ENCODE results near the gene EIF4A3.
"Not testable (repeated sequence)": the region's sequence is repeated elsewhere in the genome, so short reads cannot be mapped to it uniquely, and the experiment has no call there.

EIF4A3 gene

GRCh38 chr17:80173916-80174315, 27.0 kb upstream of the EIF4A3 start:
- no peak for DNase-seq (ENCODE audit: extremely low read depth in 1 of 2, low read depth in 1 of 2)

GRCh38 chr17:80173126-80173525, 26.2 kb upstream of the EIF4A3 start:
- no peak for DNase-seq (ENCODE audit: extremely low read depth in 1 of 2, low read depth in 1 of 2)

GRCh38 chr17:80171681-80172080, 24.8 kb upstream of the EIF4A3 start:
- no peak for DNase-seq (ENCODE audit: extremely low read depth in 1 of 2, low read depth in 1 of 2)

- no peak for DNase-seq (ENCODE audit: extremely low read depth in 1 of 2, low read depth in 1 of 2)
These were observed 23.0 kb upstream of the EIF4A3 start, which contains the start of gene CARD14 for GRCh38 chr17:80169784-80170500. CARD14 (plus strand) TSS chr17:80170030; CDS start chr17:80181439, 11,409 bp downstream.

- DNase-seq (ENCODE audit: extremely low read depth in 1 of 2, low read depth in 1 of 2): no peak
These were observed 22.2 kb upstream of the EIF4A3 start for GRCh38 chr17:80169107-80169506.

- no peak for DNase-seq (ENCODE audit: extremely low read depth in 1 of 2, low read depth in 1 of 2)
These were observed 21.4 kb upstream of the EIF4A3 start for GRCh38 chr17:80168371-80168770.

- no peak for DNase-seq (ENCODE audit: extremely low read depth in 1 of 2, low read depth in 1 of 2)
These were observed 19.5 kb upstream of the EIF4A3 start for GRCh38 chr17:80166446-80166845.

- DNase-seq (ENCODE audit: extremely low read depth in 1 of 2, low read depth in 1 of 2): no peak
These were observed 17.3 kb upstream of the EIF4A3 start for GRCh38 chr17:80164185-80164584.

GRCh38 chr17:80163336-80163735, 16.4 kb upstream of the EIF4A3 start:
- no peak for DNase-seq (ENCODE audit: extremely low read depth in 1 of 2, low read depth in 1 of 2)

GRCh38 chr17:80160536-80160935, 13.6 kb upstream of the EIF4A3 start:
- DNase-seq (ENCODE audit: extremely low read depth in 1 of 2, low read depth in 1 of 2): no peak

- no peak for DNase-seq (ENCODE audit: extremely low read depth in 1 of 2, low read depth in 1 of 2)
These were observed 11.9 kb upstream of the EIF4A3 start for GRCh38 chr17:80158846-80159245.

- not testable (repeated sequence) for DNase-seq (ENCODE audit: extremely low read depth in 1 of 2, low read depth in 1 of 2)
These were observed 8.7 kb upstream of the EIF4A3 start for GRCh38 chr17:80155600-80155999.

GRCh38 chr17:80154166-80154565, 7.2 kb upstream of the EIF4A3 start:
- no peak for DNase-seq (ENCODE audit: extremely low read depth in 1 of 2, low read depth in 1 of 2)

- no peak for DNase-seq (ENCODE audit: extremely low read depth in 1 of 2, low read depth in 1 of 2)
These were observed 6.1 kb upstream of the EIF4A3 start for GRCh38 chr17:80153004-80153403.

- DNase-seq (ENCODE audit: extremely low read depth in 1 of 2, low read depth in 1 of 2): no peak
These were observed 5.3 kb upstream of the EIF4A3 start for GRCh38 chr17:80152081-80152702.

GRCh38 chr17:80151333-80151732, 4.4 kb upstream of the EIF4A3 start:
- no peak for DNase-seq (ENCODE audit: extremely low read depth in 1 of 2, low read depth in 1 of 2)

- DNase-seq (ENCODE audit: extremely low read depth in 1 of 2, low read depth in 1 of 2): no peak
These were observed 550 bp downstream of the EIF4A3 start for GRCh38 chr17:80146121-80147034.

- no peak for DNase-seq (ENCODE audit: extremely low read depth in 1 of 2, low read depth in 1 of 2)
These were observed 1.6 kb downstream of the EIF4A3 start for GRCh38 chr17:80145076-80146075.

GRCh38 chr17:80142929-80143328, 4.0 kb downstream of the EIF4A3 start:
- no peak for DNase-seq (ENCODE audit: extremely low read depth in 1 of 2, low read depth in 1 of 2)

- DNase-seq (ENCODE audit: extremely low read depth in 1 of 2, low read depth in 1 of 2): no peak
These were observed 5.3 kb downstream of the EIF4A3 start for GRCh38 chr17:80141463-80142165.
